Activated CD4-positive, alpha-beta T cell treated with anti-CD3 and anti-CD28 coated beads for 36 hours (primary cell): ENCODE measurements around the gene CACNG7. TPM values are rescaled to one million over a fixed set of nuclear protein-coding genes. Genes with fewer than 3 reads are reported as not detected.
A peak's percentile ranks its signal among the peaks of the same experiment; 100 is the strongest.

Source experiments
- ATAC-seq: fragments of 200-7000 bp; cut with Tn5 transposase; one replicate; pipeline ENCODE4 v1.10.0; 2021; ENCODE audit warnings: mild to moderate bottlenecking, moderate library complexity
- CTCF ChIA-PET: fragments of 350-600 bp; sonication (Branson Sonifier 250); formaldehyde crosslinking; loops from one replicate; lab custom pipeline; 2021; ENCODE audit warnings: antibody characterized with exemption; lab: Charles Lee
- POLR2A ChIA-PET: fragments of 350-600 bp; sonication (Branson Sonifier 250); formaldehyde crosslinking; loops from one replicate; lab custom pipeline; 2021; ENCODE audit warnings: antibody characterized with exemption, inconsistent platforms; lab: Charles Lee
- DNase-seq: peaks from one replicate; pipeline ENCODE4 v3.0.0-alpha.2; 2020
- H3K27ac Mint-ChIP-seq: one replicate; pipeline ENCODE4 v1.8.0; 2021; ENCODE audit warnings: mixed read lengths
- H3K27me3 Mint-ChIP-seq: one replicate; pipeline ENCODE4 v1.8.0; 2021; ENCODE audit warnings: mixed read lengths
- H3K36me3 Mint-ChIP-seq: one replicate; pipeline ENCODE4 v1.8.0; 2021; ENCODE audit warnings: low read depth, mixed read lengths
- H3K4me1 Mint-ChIP-seq: one replicate; pipeline ENCODE4 v1.8.0; 2021; ENCODE audit warnings: mixed read lengths
- H3K4me3 Mint-ChIP-seq: one replicate; pipeline ENCODE4 v1.8.0; 2021; ENCODE audit warnings: mild to moderate bottlenecking, moderate library complexity, mixed read lengths
- H3K9me3 Mint-ChIP-seq: one replicate; pipeline ENCODE4 v1.8.0; 2021; ENCODE audit warnings: low read depth, mixed read lengths
- intact Hi-C, 2 experiments: fragments of 100-400 bp; cut with DNase I in 1 of 2; cut with micrococcal nuclease in 1 of 2; formaldehyde crosslinking; loops; one replicate each; pipeline versions ENCODE4 v1.14.2 to v1.15.1; 2022 to 2024; cut with DNase I, micrococcal nuclease
- total RNA-seq, 2 experiments: library from RNA; stranded (reverse); gene quantifications; one replicate each; pipeline ENCODE4 v1.2.3, GENCODE V29; 2021

The CACNG7 gene
- total RNA-seq, 2 experiments from 2014 or later = not detected

- intact Hi-C loops = no loop called here
- ChIA-PET CTCF (no interaction called here), POLR2A (no interaction called here)
- H3K27ac Mint-ChIP-seq = no peak overlapping the region
- no peak overlapping the region for H3K4me3 Mint-ChIP-seq
- H3K9me3 Mint-ChIP-seq = no peaks in the 10 kb centered on the region
- no peaks in the 10 kb centered on the region for H3K36me3 Mint-ChIP-seq
- DNase-seq (no peak), ATAC-seq (no peak)
- no peaks in the 10 kb centered on the region for H3K4me1 Mint-ChIP-seq
- H3K27me3 Mint-ChIP-seq = peaks cover 29% of the 10 kb centered on the region
These were observed 44.3 kb downstream of the CACNG7 start for GRCh38 chr19:53953383-53953782.

- Mint-ChIP-seq H3K9me3 (no peaks in the 10 kb centered on the region), H3K36me3 (no peaks in the 10 kb centered on the region), H3K4me1 (peaks cover 2% of the 10 kb centered on the region), H3K27ac (no peak overlapping the region), H3K4me3 (no peak overlapping the region), H3K27me3 (peaks cover 52% of the 10 kb centered on the region)
- ChIA-PET CTCF (interaction anchor here (0.6 kb wide), 1 partner anchor 15 kb away, joined by 3 read pairs; no protein-coding TSS in a partner anchor), POLR2A (no interaction called here)
- intact Hi-C loops = no loop called here
- no peak for DNase-seq
- ATAC-seq = no peak
These were observed 48.5 kb downstream of the CACNG7 start for GRCh38 chr19:53957448-53958167.

- ATAC-seq (no peak), DNase-seq (peak; percentile 14)
- CTCF ChIA-PET = interaction anchor here (0.7 kb wide), 1 partner anchor 39 kb away, joined by 3 read pairs; no protein-coding TSS in a partner anchor
- Mint-ChIP-seq H3K9me3 (no peaks in the 10 kb centered on the region), H3K4me3 (no peak overlapping the region), H3K27me3 (peaks cover 54% of the 10 kb centered on the region), H3K36me3 (no peaks in the 10 kb centered on the region), H3K27ac (no peak overlapping the region), H3K4me1 (peaks cover 2% of the 10 kb centered on the region)
- intact Hi-C loops = no loop called here
- POLR2A ChIA-PET = no interaction called here
These were observed 49.1 kb downstream of the CACNG7 start for GRCh38 chr19:53958168-53958571.

GRCh38 chr19:53958823-53959757 is 50.0 kb downstream of the CACNG7 start:
- CTCF ChIA-PET = interaction anchor here (0.7 kb wide), 1 partner anchor 39 kb away, joined by 3 read pairs; no protein-coding TSS in a partner anchor
- H3K4me3 Mint-ChIP-seq = no peak overlapping the region
- intact Hi-C loops = no loop called here

GRCh38 chr19:53960187-53960586 is 51.1 kb downstream of the CACNG7 start:
- no peak for ATAC-seq
- CTCF ChIA-PET = no interaction called here
- H3K4me1 Mint-ChIP-seq = peaks cover 2% of the 10 kb centered on the region

More at GRCh38 chr19:53958823-53959757, 50.0 kb downstream of the CACNG7 start:
- peaks cover 2% of the 10 kb centered on the region for H3K4me1 Mint-ChIP-seq
- no peak overlapping the region for H3K27ac Mint-ChIP-seq
- H3K27me3 Mint-ChIP-seq = peaks cover 61% of the 10 kb centered on the region
- DNase-seq (no peak), ATAC-seq (no peak)
- no peaks in the 10 kb centered on the region for H3K9me3 Mint-ChIP-seq
- no peaks in the 10 kb centered on the region for H3K36me3 Mint-ChIP-seq
- POLR2A ChIA-PET = interaction anchor here (0.6 kb wide), 1 partner anchor 1751 kb away, joined by 3 read pairs; no protein-coding TSS in a partner anchor

GRCh38 chr19:53960886-53961285 is 51.8 kb downstream of the CACNG7 start:
- intact Hi-C loops = no loop called here

More at GRCh38 chr19:53960187-53960586, 51.1 kb downstream of the CACNG7 start:
- peaks cover 67% of the 10 kb centered on the region for H3K27me3 Mint-ChIP-seq
- no peak for DNase-seq
- intact Hi-C loops = no loop called here
- H3K4me3 Mint-ChIP-seq = no peak overlapping the region
- no peak overlapping the region for H3K27ac Mint-ChIP-seq
- H3K36me3 Mint-ChIP-seq = no peaks in the 10 kb centered on the region
- no peaks in the 10 kb centered on the region for H3K9me3 Mint-ChIP-seq
- POLR2A ChIA-PET = no interaction called here

GRCh38 chr19:53961523-53962356 is 52.7 kb downstream of the CACNG7 start:
- intact Hi-C loops = no loop called here
- no peak overlapping the region for H3K27ac Mint-ChIP-seq
- CTCF ChIA-PET = no interaction called here
- ATAC-seq (no peak), DNase-seq (no peak)
- H3K36me3 Mint-ChIP-seq = no peaks in the 10 kb centered on the region
- no peak overlapping the region for H3K4me3 Mint-ChIP-seq
- H3K4me1 Mint-ChIP-seq = peaks cover 2% of the 10 kb centered on the region
- H3K27me3 Mint-ChIP-seq = peaks cover 75% of the 10 kb centered on the region
- POLR2A ChIA-PET = no interaction called here
- H3K9me3 Mint-ChIP-seq = no peaks in the 10 kb centered on the region

More at GRCh38 chr19:53960886-53961285, 51.8 kb downstream of the CACNG7 start:
- no peaks in the 10 kb centered on the region for H3K9me3 Mint-ChIP-seq
- H3K4me1 Mint-ChIP-seq = peaks cover 2% of the 10 kb centered on the region
- no peak for DNase-seq
- H3K36me3 Mint-ChIP-seq = no peaks in the 10 kb centered on the region
- no peak overlapping the region for H3K27ac Mint-ChIP-seq
- ChIA-PET POLR2A (no interaction called here), CTCF (no interaction called here)
- ATAC-seq = no peak
- H3K27me3 Mint-ChIP-seq = peaks cover 70% of the 10 kb centered on the region
- H3K4me3 Mint-ChIP-seq = no peak overlapping the region

- no peak for DNase-seq
- Mint-ChIP-seq H3K27me3 (peaks cover 68% of the 10 kb centered on the region), H3K4me3 (no peak within 1 kb of the TSS), H3K4me1 (peaks cover 2% of the 10 kb centered on the region), H3K9me3 (no peaks in the 10 kb centered on the region), H3K36me3 (no peaks in the 10 kb centered on the region), H3K27ac (no peak within 1 kb of the TSS)
- intact Hi-C loops = no loop called here
- CTCF ChIA-PET = no interaction called here
- no peak for ATAC-seq
- POLR2A ChIA-PET = no interaction called here
These were observed 53.9 kb downstream of the CACNG7 start, which contains the start of gene CACNG8 for GRCh38 chr19:53962887-53963431. CACNG8 (plus strand) TSS chr19:53962937.

- CTCF ChIA-PET = no interaction called here
- Mint-ChIP-seq H3K4me1 (no peaks in the 10 kb centered on the region), H3K27ac (no peak overlapping the region), H3K4me3 (no peak overlapping the region), H3K9me3 (no peaks in the 10 kb centered on the region), H3K27me3 (peaks cover 55% of the 10 kb centered on the region), H3K36me3 (no peaks in the 10 kb centered on the region)
- DNase-seq (no peak), ATAC-seq (no peak)
- POLR2A ChIA-PET = no interaction called here
- intact Hi-C loops = no loop called here
These were observed 56.0 kb downstream of the CACNG7 start for GRCh38 chr19:53965091-53965490.

- intact Hi-C loops = no loop called here
- CTCF ChIA-PET = no interaction called here
These were observed 57.9 kb downstream of the CACNG7 start for GRCh38 chr19:53966931-53967330.

GRCh38 chr19:53969366-53969765 is 60.3 kb downstream of the CACNG7 start:
- ChIA-PET POLR2A (no interaction called here), CTCF (no interaction called here)
- Mint-ChIP-seq H3K27me3 (peaks cover 32% of the 10 kb centered on the region), H3K4me1 (no peaks in the 10 kb centered on the region), H3K27ac (no peak overlapping the region), H3K4me3 (no peak overlapping the region), H3K36me3 (no peaks in the 10 kb centered on the region), H3K9me3 (no peaks in the 10 kb centered on the region)
- DNase-seq = no peak
- no peak for ATAC-seq
- intact Hi-C loops = no loop called here

More at GRCh38 chr19:53966931-53967330, 57.9 kb downstream of the CACNG7 start:
- DNase-seq (no peak), ATAC-seq (no peak)
- Mint-ChIP-seq H3K36me3 (no peaks in the 10 kb centered on the region), H3K27me3 (peaks cover 43% of the 10 kb centered on the region), H3K4me1 (no peaks in the 10 kb centered on the region), H3K4me3 (no peak overlapping the region), H3K27ac (no peak overlapping the region), H3K9me3 (no peaks in the 10 kb centered on the region)
- POLR2A ChIA-PET = no interaction called here
